H4 (cell line): ENCODE results near the gene PCGF1. TPM values are rescaled to one million over a fixed set of nuclear protein-coding genes. Genes with fewer than 3 reads are reported as not detected.

ENCODE experiments used
- DNase-seq: peaks from one replicate; pipeline ENCODE4 v3.0.0-alpha.2; 2015; ENCODE audit warnings: low spot score
- total RNA-seq: library from RNA; depleted of rRNA; stranded (reverse); fragments of >200 nt; shearing (Covaris generic); gene quantifications from 2 replicates; pipeline ENCODE4 v1.2.3, GENCODE V29; 2014

PCGF1 gene
- total RNA-seq, 1 experiment from 2014 or later: 25.7 TPM

GRCh38 chr2:74515271-74515980, 7.9 kb upstream of the PCGF1 start:
- DNase-seq: no peak

GRCh38 chr2:74514368-74515270, 7.1 kb upstream of the PCGF1 start, which contains the start of gene TLX2:
Gene TLX2 (plus strand): TSS chr2:74514450. CDS start chr2:74514807, 357 bp downstream.
- DNase-seq: no peak

- DNase-seq: no peak
Observed at GRCh38 chr2:74513605-74514367, 6.3 kb upstream of the PCGF1 start.

- DNase-seq: no peak
Observed at GRCh38 chr2:74512744-74513604, 5.5 kb upstream of the PCGF1 start.

- no peak for DNase-seq
Observed at GRCh38 chr2:74511104-74511989, 3.9 kb upstream of the PCGF1 start.

GRCh38 chr2:74510272-74510671, 2.8 kb upstream of the PCGF1 start:
- DNase-seq: no peak

GRCh38 chr2:74507926-74508520, 528 bp upstream of the PCGF1 start:
- no peak for DNase-seq

GRCh38 chr2:74505448-74506246, 1.8 kb downstream of the PCGF1 start:
- no peak for DNase-seq

- no peak for DNase-seq
Observed at GRCh38 chr2:74504591-74504990, 2.9 kb downstream of the PCGF1 start.

GRCh38 chr2:74503506-74504475, 3.7 kb downstream of the PCGF1 start:
- no peak for DNase-seq

- DNase-seq: peak; percentile 60
Observed at GRCh38 chr2:74502720-74503505, 4.6 kb downstream of the PCGF1 start.

GRCh38 chr2:74502147-74502719, 5.3 kb downstream of the PCGF1 start:
- DNase-seq: no peak

- DNase-seq: no peak
Observed at GRCh38 chr2:74501335-74502071, 6.0 kb downstream of the PCGF1 start.

GRCh38 chr2:74500578-74500946, 6.9 kb downstream of the PCGF1 start:
- DNase-seq: no peak

GRCh38 chr2:74499940-74500577, 7.4 kb downstream of the PCGF1 start:
- DNase-seq: no peak
